GM10847 (cell line): Measurements from ENCODE around the gene FRMPD4.

Experiments
- POLR2A ChIP-seq: IDR thresholded peaks from 2 replicates; pipeline ENCODE4 v1.6.1; 2011; ENCODE audit not compliant: insufficient read length; ENCODE audit errors: extremely low read depth

The FRMPD4 gene

GRCh38 chrX:12162420-12162819, 24.1 kb downstream of the FRMPD4 start:
- no peak for TF ChIP-seq POLR2A

- TF ChIP-seq POLR2A: no peak
These were observed 32.5 kb downstream of the FRMPD4 start for GRCh38 chrX:12170755-12171154.

- no peak for TF ChIP-seq POLR2A
These were observed 36.1 kb downstream of the FRMPD4 start for GRCh38 chrX:12174358-12174757.

- no peak for TF ChIP-seq POLR2A
These were observed 58.8 kb downstream of the FRMPD4 start for GRCh38 chrX:12197030-12197429.

- no peak for TF ChIP-seq POLR2A
These were observed 68.1 kb downstream of the FRMPD4 start for GRCh38 chrX:12206413-12206812.

- TF ChIP-seq POLR2A: no peak
These were observed 72.0 kb downstream of the FRMPD4 start for GRCh38 chrX:12210196-12210815.

- TF ChIP-seq POLR2A: no peak
These were observed 72.7 kb downstream of the FRMPD4 start for GRCh38 chrX:12210971-12211370.

GRCh38 chrX:12223650-12224049, 85.4 kb downstream of the FRMPD4 start:
- TF ChIP-seq POLR2A: no peak

GRCh38 chrX:12225107-12225506, 86.8 kb downstream of the FRMPD4 start:
- no peak for TF ChIP-seq POLR2A

- TF ChIP-seq POLR2A: no peak
These were observed 89.3 kb downstream of the FRMPD4 start for GRCh38 chrX:12227412-12228041.

- no peak for TF ChIP-seq POLR2A
These were observed 90.6 kb downstream of the FRMPD4 start for GRCh38 chrX:12228862-12229261.

- no peak for TF ChIP-seq POLR2A
These were observed 91.7 kb downstream of the FRMPD4 start for GRCh38 chrX:12229986-12230385.

GRCh38 chrX:12234534-12235329, 96.5 kb downstream of the FRMPD4 start:
- TF ChIP-seq POLR2A: no peak

- TF ChIP-seq POLR2A: no peak
These were observed 97.9 kb downstream of the FRMPD4 start for GRCh38 chrX:12236156-12236555.

- no peak for TF ChIP-seq POLR2A
These were observed 98.9 kb downstream of the FRMPD4 start for GRCh38 chrX:12237131-12237530.

- TF ChIP-seq POLR2A: no peak
These were observed 99.5 kb downstream of the FRMPD4 start for GRCh38 chrX:12237771-12238170.

GRCh38 chrX:12239356-12240082, 101.2 kb downstream of the FRMPD4 start:
- TF ChIP-seq POLR2A: no peak
